Cerebellar nuclear complex (tissue), 1 donor: ENCODE measurements around the gene MAGEA6.
"Not testable (repeated sequence)": the region's sequence is repeated elsewhere in the genome, so short reads cannot be mapped to it uniquely, and the experiment has no call there.

Experiments
- DNase-seq, 2 experiments: peaks; one replicate each; lab custom pipeline; 2025; lab: John Stamatoyannopoulos, UW

The MAGEA6 gene

GRCh38 chrX:152769549-152770289, at the start of gene MAGEA6:
TSS of gene MAGEA6 (minus strand) at chrX:152769689. CDS start at chrX:152767650, 2,039 bp downstream.
- DNase-seq = not testable (repeated sequence)

- DNase-seq = no peak
Observed at GRCh38 chrX:152819266-152819665, 49.8 kb upstream of the MAGEA6 start.

GRCh38 chrX:152818356-152818755, 48.9 kb upstream of the MAGEA6 start:
- no peak for DNase-seq

GRCh38 chrX:152817078-152817764, 47.7 kb upstream of the MAGEA6 start:
- DNase-seq = no peak

- DNase-seq = no peak
Observed at GRCh38 chrX:152814048-152814447, 44.6 kb upstream of the MAGEA6 start.

GRCh38 chrX:152813206-152813605, 43.7 kb upstream of the MAGEA6 start:
- DNase-seq = no peak

- DNase-seq = no peak
Observed at GRCh38 chrX:152810403-152810802, 40.9 kb upstream of the MAGEA6 start.

GRCh38 chrX:152806035-152806434, 36.5 kb upstream of the MAGEA6 start:
- no peak for DNase-seq

GRCh38 chrX:152798945-152799344, 29.5 kb upstream of the MAGEA6 start:
- DNase-seq = no peak

- not testable (repeated sequence) for DNase-seq
Observed at GRCh38 chrX:152787062-152787461, 17.6 kb upstream of the MAGEA6 start.

- not testable (repeated sequence) for DNase-seq
Observed at GRCh38 chrX:152766562-152766961, 2.9 kb downstream of the MAGEA6 start.

GRCh38 chrX:152761582-152761981, 7.9 kb downstream of the MAGEA6 start:
- not testable (repeated sequence) for DNase-seq

GRCh38 chrX:152759544-152759943, 9.9 kb downstream of the MAGEA6 start:
- not testable (repeated sequence) for DNase-seq

- not testable (repeated sequence) for DNase-seq
Observed at GRCh38 chrX:152758918-152759317, 10.6 kb downstream of the MAGEA6 start, which contains the start of gene CSAG3. TSS of gene CSAG3 (plus strand) at chrX:152759218.

GRCh38 chrX:152754871-152755270, 14.6 kb downstream of the MAGEA6 start:
- DNase-seq = not testable (repeated sequence)

- not testable (repeated sequence) for DNase-seq
Observed at GRCh38 chrX:152753686-152754650, 15.5 kb downstream of the MAGEA6 start, which contains the start of gene MAGEA2. TSS of gene MAGEA2 (minus strand) at chrX:152753842. CDS start at chrX:152751363, 2,479 bp downstream.

- no peak for DNase-seq
Observed at GRCh38 chrX:152738560-152738959, 30.9 kb downstream of the MAGEA6 start.

- not testable (repeated sequence) for DNase-seq
Observed at GRCh38 chrX:152736528-152736927, 33.0 kb downstream of the MAGEA6 start.

- DNase-seq = no peak
Observed at GRCh38 chrX:152735860-152736511, 33.5 kb downstream of the MAGEA6 start.

GRCh38 chrX:152735101-152735500, 34.4 kb downstream of the MAGEA6 start:
- DNase-seq = no peak

- DNase-seq = not testable (repeated sequence)
Observed at GRCh38 chrX:152734143-152734858, 35.2 kb downstream of the MAGEA6 start.
